Ishikawa (cell line): Measurements from ENCODE around the gene ZNF878.
A peak's percentile ranks its signal among the peaks of the same experiment; 100 is the strongest.

Experiments used
- CEBPB ChIP-seq: IDR thresholded peaks from 2 replicates; pipeline ENCODE4 v1.6.1; 2012
- CREB1 ChIP-seq: IDR thresholded peaks from 2 replicates; pipeline ENCODE4 v1.6.1; 2012; ENCODE audit warnings: low read depth
- EGR1 ChIP-seq: IDR thresholded peaks from 2 replicates; pipeline ENCODE4 v1.6.1; 2012
- EP300 ChIP-seq: IDR thresholded peaks from 2 replicates; pipeline ENCODE4 v1.6.1; 2012; ENCODE audit warnings: borderline replicate concordance
- FOXM1 ChIP-seq: IDR thresholded peaks from 2 replicates; pipeline ENCODE4 v1.6.1; 2012; ENCODE audit warnings: low read depth, borderline replicate concordance
- NFIC ChIP-seq: IDR thresholded peaks from 2 replicates; pipeline ENCODE4 v1.6.1; 2012
- RAD21 ChIP-seq: IDR thresholded peaks from 2 replicates; pipeline ENCODE4 v1.6.1; 2012; ENCODE audit warnings: low read depth
- TAF1 ChIP-seq: IDR thresholded peaks from 2 replicates; pipeline ENCODE4 v1.6.1; 2012; ENCODE audit warnings: low read depth, mild to moderate bottlenecking
- TCF12 ChIP-seq: IDR thresholded peaks from 2 replicates; pipeline ENCODE4 v1.6.1; 2012; ENCODE audit warnings: low read depth
- TEAD4 ChIP-seq: IDR thresholded peaks from 2 replicates; pipeline ENCODE4 v1.6.1; 2012
- YY1 ChIP-seq: IDR thresholded peaks from 2 replicates; pipeline ENCODE4 v1.6.1; 2012; ENCODE audit warnings: low read depth
- ZBTB7A ChIP-seq: IDR thresholded peaks from 2 replicates; pipeline ENCODE4 v1.6.1; 2012; ENCODE audit warnings: low read depth
- TF ChIP-seq, protein P1 (sequence below): IDR thresholded peaks from 2 replicates; pipeline ENCODE4 v1.6.1; 2012
- TF ChIP-seq, protein P2 (sequence below): IDR thresholded peaks from 2 replicates; pipeline ENCODE4 v1.6.1; 2012
- TF ChIP-seq, protein P3 (sequence below): IDR thresholded peaks from 2 replicates; pipeline ENCODE4 v1.6.1; 2012; ENCODE audit warnings: low read depth, mild to moderate bottlenecking

ZNF878 gene

DNA sequence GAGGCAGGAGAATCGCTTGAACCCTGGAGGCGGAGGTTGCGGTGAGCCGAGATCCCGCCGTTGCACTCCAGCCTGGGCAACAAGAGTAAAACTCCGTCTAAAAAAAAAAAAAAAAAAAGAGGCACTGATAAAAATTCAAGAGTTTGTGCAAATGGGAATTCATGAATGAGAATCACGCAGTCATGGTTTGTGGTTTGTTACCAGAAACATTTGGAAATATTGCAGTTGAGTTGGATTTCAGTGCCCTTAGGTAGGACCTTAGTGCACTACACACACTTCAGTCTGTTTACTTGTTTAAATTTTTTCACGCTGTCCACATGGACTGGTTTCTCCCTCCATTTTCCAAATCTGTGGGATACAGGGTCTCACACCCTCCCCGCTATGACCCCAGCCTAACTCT is 40.2 kb upstream of the ZNF878 start:
- TF ChIP-seq, protein P1, sequence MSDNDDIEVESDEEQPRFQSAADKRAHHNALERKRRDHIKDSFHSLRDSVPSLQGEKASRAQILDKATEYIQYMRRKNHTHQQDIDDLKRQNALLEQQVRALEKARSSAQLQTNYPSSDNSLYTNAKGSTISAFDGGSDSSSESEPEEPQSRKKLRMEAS, result no peak
- TF ChIP-seq, protein P2, sequence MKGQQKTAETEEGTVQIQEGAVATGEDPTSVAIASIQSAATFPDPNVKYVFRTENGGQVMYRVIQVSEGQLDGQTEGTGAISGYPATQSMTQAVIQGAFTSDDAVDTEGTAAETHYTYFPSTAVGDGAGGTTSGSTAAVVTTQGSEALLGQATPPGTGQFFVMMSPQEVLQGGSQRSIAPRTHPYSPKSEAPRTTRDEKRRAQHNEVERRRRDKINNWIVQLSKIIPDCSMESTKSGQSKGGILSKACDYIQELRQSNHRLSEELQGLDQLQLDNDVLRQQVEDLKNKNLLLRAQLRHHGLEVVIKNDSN, result no peak
- TF ChIP-seq, protein P3, sequence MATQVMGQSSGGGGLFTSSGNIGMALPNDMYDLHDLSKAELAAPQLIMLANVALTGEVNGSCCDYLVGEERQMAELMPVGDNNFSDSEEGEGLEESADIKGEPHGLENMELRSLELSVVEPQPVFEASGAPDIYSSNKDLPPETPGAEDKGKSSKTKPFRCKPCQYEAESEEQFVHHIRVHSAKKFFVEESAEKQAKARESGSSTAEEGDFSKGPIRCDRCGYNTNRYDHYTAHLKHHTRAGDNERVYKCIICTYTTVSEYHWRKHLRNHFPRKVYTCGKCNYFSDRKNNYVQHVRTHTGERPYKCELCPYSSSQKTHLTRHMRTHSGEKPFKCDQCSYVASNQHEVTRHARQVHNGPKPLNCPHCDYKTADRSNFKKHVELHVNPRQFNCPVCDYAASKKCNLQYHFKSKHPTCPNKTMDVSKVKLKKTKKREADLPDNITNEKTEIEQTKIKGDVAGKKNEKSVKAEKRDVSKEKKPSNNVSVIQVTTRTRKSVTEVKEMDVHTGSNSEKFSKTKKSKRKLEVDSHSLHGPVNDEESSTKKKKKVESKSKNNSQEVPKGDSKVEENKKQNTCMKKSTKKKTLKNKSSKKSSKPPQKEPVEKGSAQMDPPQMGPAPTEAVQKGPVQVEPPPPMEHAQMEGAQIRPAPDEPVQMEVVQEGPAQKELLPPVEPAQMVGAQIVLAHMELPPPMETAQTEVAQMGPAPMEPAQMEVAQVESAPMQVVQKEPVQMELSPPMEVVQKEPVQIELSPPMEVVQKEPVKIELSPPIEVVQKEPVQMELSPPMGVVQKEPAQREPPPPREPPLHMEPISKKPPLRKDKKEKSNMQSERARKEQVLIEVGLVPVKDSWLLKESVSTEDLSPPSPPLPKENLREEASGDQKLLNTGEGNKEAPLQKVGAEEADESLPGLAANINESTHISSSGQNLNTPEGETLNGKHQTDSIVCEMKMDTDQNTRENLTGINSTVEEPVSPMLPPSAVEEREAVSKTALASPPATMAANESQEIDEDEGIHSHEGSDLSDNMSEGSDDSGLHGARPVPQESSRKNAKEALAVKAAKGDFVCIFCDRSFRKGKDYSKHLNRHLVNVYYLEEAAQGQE, result no peak
- TF ChIP-seq NFIC (no peak), RAD21 (no peak), CREB1 (no peak), TEAD4 (no peak), TCF12 (no peak), TAF1 (no peak), EGR1 (no peak), YY1 (no peak), CEBPB (no peak), EP300 (no peak), FOXM1 (no peak), ZBTB7A (no peak)

DNA sequence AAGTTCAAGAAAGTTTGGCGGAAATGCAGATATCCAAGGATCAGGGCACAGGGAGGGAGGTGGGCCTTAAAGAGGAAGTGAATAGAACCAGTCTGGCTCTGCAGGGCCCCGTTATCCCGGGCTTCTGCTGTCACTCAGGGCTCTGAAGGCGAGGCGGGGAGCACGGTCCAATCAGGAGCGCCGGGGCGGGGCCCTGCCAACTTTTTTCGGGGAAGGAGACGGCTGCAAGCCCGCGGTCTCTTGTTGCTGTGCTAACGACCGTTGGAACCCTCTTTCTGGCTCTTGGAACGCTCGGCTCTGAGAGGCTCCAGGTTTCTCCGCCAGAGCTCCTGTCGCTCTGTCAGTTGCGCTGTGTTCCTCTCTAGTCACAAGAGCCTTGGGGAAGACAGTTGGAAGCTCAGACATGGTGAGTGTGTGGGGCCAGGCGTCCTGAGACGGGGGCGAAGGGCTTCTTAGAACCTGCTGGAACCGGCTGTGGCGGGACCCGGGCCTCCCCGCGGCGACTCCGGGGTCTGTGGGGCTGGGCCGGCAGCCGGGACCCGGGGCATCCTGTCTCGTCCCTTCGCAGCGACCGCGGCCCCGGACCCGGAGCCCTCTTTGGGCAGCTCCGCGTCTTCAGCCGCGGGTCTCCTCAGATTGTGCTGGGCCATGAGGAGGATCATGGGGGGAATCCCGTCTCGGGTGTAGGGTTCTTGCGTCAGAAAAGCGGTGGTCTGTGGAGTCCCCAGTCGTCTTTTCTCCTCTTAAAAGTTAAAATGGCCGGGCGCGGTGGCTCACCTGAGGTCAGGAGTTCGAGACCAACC is 39.5 kb upstream of the ZNF878 start:
- TF ChIP-seq CEBPB (no peak), TAF1 (peak; percentile 32; the same call in 1 of the 2 replicates)

DNA sequence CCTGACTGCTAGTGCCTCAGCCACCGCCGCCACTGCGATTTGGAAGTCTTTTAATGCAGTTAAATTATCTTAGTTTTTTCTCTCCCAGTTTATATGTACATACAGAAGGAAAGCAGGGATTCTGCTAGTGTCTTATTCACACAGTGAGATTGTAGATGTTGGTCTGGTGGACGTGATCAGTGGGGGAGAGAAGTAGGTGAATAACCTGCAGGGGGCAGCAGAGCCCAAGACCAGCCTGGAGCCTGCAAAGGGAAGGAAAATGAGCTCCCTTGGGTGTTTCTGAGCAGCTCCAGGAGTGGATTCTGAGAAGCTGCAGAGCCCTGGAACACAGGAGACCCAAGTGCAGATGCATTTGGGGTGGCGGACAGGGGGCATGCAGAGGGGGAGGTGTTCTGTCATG is 38.0 kb upstream of the ZNF878 start:
- TF ChIP-seq RAD21, result peak; percentile 60
- no peak for TF ChIP-seq EP300

DNA sequence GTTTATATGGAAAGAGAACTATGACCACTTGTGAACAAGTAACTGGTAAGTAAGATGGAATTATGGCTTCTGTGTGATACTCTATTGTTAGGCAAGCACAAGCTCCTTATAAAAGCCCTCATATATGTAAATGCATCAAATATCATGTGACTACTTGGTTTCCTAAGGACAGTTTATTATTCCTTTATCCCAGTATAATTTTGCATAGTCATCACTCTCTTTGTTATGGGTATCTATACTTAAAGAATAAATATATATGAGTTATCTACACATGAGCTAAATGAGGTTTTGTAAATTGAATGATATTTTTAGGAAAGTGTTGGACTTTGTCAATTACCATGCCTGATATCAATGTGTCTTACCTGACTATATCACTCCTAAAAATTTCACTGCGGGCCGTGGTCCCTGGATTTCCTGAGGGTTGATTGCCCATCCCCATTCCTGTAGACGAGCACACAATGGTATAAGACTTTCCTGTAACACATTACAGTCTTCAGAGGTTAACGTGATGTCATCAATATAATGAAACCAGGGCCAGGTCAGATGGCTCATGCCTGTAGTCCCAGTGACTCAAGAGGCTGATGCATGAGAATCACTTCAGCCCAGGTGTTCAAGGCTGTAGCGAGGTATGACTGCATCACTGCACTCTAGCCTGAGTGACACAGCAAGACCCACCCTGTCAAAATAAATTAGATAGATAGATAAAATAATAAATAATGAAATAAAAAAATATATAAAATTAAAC is 32.5 kb upstream of the ZNF878 start:
- TF ChIP-seq TAF1, result no peak
- TF ChIP-seq RAD21, result no peak
- TF ChIP-seq YY1, result no peak
- no peak for TF ChIP-seq TCF12
- no peak for TF ChIP-seq NFIC
- TF ChIP-seq, protein P3, result no peak
- TF ChIP-seq EP300, result no peak
- no peak for TF ChIP-seq CEBPB
- TF ChIP-seq, protein P2, result no peak
- no peak for TF ChIP-seq EGR1
- no peak for TF ChIP-seq CREB1

DNA sequence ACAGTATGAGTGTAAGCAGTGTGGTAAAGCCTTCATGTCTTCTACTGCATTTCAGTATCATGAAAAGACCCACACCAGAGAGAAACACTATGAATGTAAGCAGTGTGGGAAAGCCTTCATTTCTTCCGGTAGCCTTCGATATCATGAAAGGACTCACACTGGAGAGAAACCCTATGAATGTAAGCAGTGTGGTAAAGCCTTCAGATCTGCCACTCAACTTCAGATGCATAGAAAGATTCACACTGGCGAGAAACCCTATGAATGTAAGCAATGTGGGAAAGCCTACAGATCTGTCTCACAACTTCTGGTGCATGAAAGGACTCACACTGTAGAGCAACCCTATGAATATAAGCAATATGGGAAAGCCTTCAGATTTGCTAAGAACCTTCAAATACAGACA is 24.6 kb upstream of the ZNF878 start:
- TF ChIP-seq, protein P2, result 0 out of 2 replicates have a peak, but pooled peaks have one; percentile 5
- TF ChIP-seq, protein P1, result no peak
- TF ChIP-seq ZBTB7A, result no peak

DNA sequence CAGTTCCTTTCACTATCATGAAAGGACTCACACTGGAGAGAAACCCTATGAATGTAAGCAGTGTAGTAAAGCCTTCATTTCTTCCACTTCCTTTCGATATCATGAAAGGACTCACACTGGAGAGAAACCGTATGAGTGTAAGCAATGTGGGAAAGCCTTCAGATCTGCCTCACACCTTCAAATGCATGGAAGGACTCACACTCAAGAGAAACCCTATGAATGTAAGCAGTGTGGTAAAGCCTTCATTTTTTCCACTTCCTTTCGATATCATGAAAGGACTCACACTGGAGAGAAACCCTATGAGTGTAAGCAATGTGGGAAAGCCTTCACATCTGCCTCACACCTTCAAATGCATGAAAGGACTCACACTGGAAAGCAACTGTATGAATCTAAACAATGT is 23.6 kb upstream of the ZNF878 start:
- peak; percentile 46; the same call in 1 of the 2 replicates for TF ChIP-seq TCF12
